T-cell (primary cell): Measurements from ENCODE around the gene METRN. TPM values are rescaled to one million over a fixed set of nuclear protein-coding genes. Genes with fewer than 3 reads are reported as not detected.
A peak's percentile ranks its signal among the peaks of the same experiment; 100 is the strongest.

Source experiments
- ATAC-seq, 4 experiments: fragments of 200-7000 bp in 3 of 4; fragments of 150-1000 bp in 1 of 4; cut with Tn5 transposase; replicated peaks in 1 of 4; 1 replicate in 3 of 4; 2 replicates in 1 of 4; pipeline ENCODE4 v1.10.0; 2021; ENCODE audit warnings: moderate library complexity in 3 of 4, mild to moderate bottlenecking in 2 of 4, moderate number of reproducible peaks in 1 of 4
- CTCF ChIA-PET, 2 donors: fragments of 300-600 bp; sonication (Branson Sonifier 250); formaldehyde crosslinking; loops; one replicate each; lab custom pipeline; 2022; ENCODE audit warnings: antibody characterized with exemption in 2 of 2; lab: Charles Lee
- POLR2A ChIA-PET, 2 donors: fragments of 300-600 bp; sonication (Branson Sonifier 250); formaldehyde crosslinking; loops; one replicate each; lab custom pipeline; 2022; ENCODE audit warnings: antibody characterized with exemption in 2 of 2; lab: Charles Lee
- DNase-seq, 35 experiments: peaks; one replicate each; pipeline versions ENCODE4 v3.0.0 to v3.0.0-alpha.2; 2013 to 2023
- H3K27ac ChIP-seq: one replicate; pipeline ENCODE4 v1.5.1; 2013; ENCODE audit warnings: low read length
- H3K27me3 ChIP-seq, 2 experiments: replicated peaks in 1 of 2; 1 replicate in 1 of 2; 2 replicates in 1 of 2; pipeline versions ENCODE4 v1.6.1 to v1.7.0; 2013; ENCODE audit warnings: low read length in 1 of 2, mixed read lengths in 1 of 2; ENCODE audit not compliant: control insufficient read depth in 2 of 2, insufficient read depth in 2 of 2; ENCODE audit errors: extremely low read depth in 1 of 2
- H3K36me3 ChIP-seq, 2 donors: 1 replicate in 1 of 2; 2 replicates in 1 of 2; pipeline versions ENCODE4 v1.6.1 to v1.7.0; 2013; ENCODE audit warnings: low read length in 1 of 2; ENCODE audit not compliant: control insufficient read depth in 2 of 2, insufficient read depth in 1 of 2; ENCODE audit errors: extremely low read depth in 1 of 2
- H3K4me1 ChIP-seq, 2 experiments: 1 replicate in 1 of 2; 2 replicates in 1 of 2; pipeline versions ENCODE4 v1.6.1 to v1.7.0; 2013; ENCODE audit warnings: low read length in 2 of 2, mixed read lengths in 1 of 2; ENCODE audit not compliant: insufficient read depth in 2 of 2, control insufficient read depth in 1 of 2; ENCODE audit errors: extremely low read depth in 1 of 2
- H3K4me3 ChIP-seq, 2 donors: 1 replicate in 1 of 2; 2 replicates in 1 of 2; pipeline versions ENCODE4 v1.5.1 to v1.7.0; 2013; ENCODE audit warnings: mild to moderate bottlenecking in 2 of 2, low read length in 1 of 2, moderate library complexity in 1 of 2; ENCODE audit not compliant: control insufficient read depth in 1 of 2; ENCODE audit errors: extremely low read depth in 1 of 2
- H3K9me3 ChIP-seq: 2 replicates; pipeline ENCODE4 v1.7.0; 2013
- H3K27ac Mint-ChIP-seq, 2 donors: one replicate each; pipeline ENCODE4 v1.8.0; 2020 to 2021; ENCODE audit warnings: mild to moderate bottlenecking in 2 of 2, mixed read lengths in 2 of 2
- H3K27me3 Mint-ChIP-seq, 2 donors: one replicate each; pipeline ENCODE4 v1.8.0; 2021 to 2022; ENCODE audit warnings: mixed read lengths in 2 of 2
- H3K36me3 Mint-ChIP-seq: one replicate; pipeline ENCODE4 v1.8.0; 2021; ENCODE audit warnings: mixed read lengths
- H3K4me1 Mint-ChIP-seq, 3 donors: one replicate each; pipeline ENCODE4 v1.8.0; 2020 to 2022; ENCODE audit warnings: mixed read lengths in 3 of 3, mild to moderate bottlenecking in 1 of 3
- H3K4me3 Mint-ChIP-seq, 3 donors: one replicate each; pipeline ENCODE4 v1.8.0; 2020 to 2022; ENCODE audit warnings: mild to moderate bottlenecking in 3 of 3, mixed read lengths in 3 of 3, moderate library complexity in 3 of 3
- H3K9me3 Mint-ChIP-seq, 3 donors: one replicate each; pipeline ENCODE4 v1.8.0; 2020 to 2022; ENCODE audit warnings: mixed read lengths in 3 of 3
- WGBS: methylation state at CpG from one replicate; pipeline ENCODE4 v1.1.5; 2013; ENCODE audit warnings: missing lambda C conversion rate; ENCODE audit not compliant: insufficient coverage; 5-methylcytosine and 5-hydroxymethylcytosine counted together
- total RNA-seq, 35 experiments: library from RNA in 6 of 35; stranded (reverse) in 6 of 35; fragments of 120-200 nt in 1 of 35; gene quantifications; one replicate each; pipeline versions ENCODE4 v1.2.1 to v1.2.4 and lab custom pipeline; 2013 to 2026

The METRN gene
- total RNA-seq, 5 donors from 2014 or later (not counting 1 experiment from before 2014, with no cell fraction given) = 4.2 to 18.2 (median 12.0) TPM

DNA sequence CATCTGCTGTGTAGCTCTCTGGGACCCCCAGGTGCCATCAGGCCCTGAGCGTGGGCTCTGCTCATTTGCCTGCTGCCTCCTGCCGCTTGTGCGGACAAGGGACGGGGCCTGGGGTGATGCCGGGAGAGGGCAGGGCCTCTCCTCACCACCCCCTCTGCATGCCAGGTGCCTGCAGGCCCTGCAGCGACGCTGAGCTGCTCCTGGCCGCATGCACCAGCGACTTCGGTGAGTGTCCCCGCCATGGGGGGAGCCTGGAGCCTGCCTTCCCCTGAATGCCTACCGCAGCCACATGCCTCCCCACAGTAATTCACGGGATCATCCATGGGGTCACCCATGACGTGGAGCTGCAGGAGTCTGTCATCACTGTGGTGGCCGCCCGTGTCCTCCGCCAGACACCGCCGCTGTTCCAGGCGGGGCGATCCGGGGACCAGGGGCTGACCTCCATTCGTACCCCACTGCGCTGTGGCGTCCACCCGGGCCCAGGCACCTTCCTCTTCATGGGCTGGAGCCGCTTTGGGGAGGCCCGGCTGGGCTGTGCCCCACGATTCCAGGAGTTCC is 1.9 kb downstream of the METRN start:
- H3K4me3 ChIP-seq = no peak overlapping the region
- Mint-ChIP-seq H3K27me3 (peaks cover 7 to 8% of the 10 kb centered on the region in 2 donors), H3K9me3 (no peaks in the 10 kb centered on the region), H3K4me3 (peak overlapping the region; percentile 47 to 68 (median 50)), H3K36me3 (no peaks in the 10 kb centered on the region), H3K27ac (no peak overlapping the region), H3K4me1 (peaks cover 19 to 30% (median 21%) of the 10 kb centered on the region in 3 donors)
- H3K4me1 ChIP-seq = peaks cover 5 to 53% of the 10 kb centered on the region in 2 experiments
- H3K27me3 ChIP-seq = peaks cover 0 to 35% of the 10 kb centered on the region in 2 experiments
- ChIA-PET CTCF (no interaction called here), POLR2A (no interaction called here)
- no peak overlapping the region for H3K27ac ChIP-seq
- DNase-seq = no peak
- no peak for ATAC-seq
- 99% methylated on average over 20 of the region's 29 CpGs for WGBS
- no peaks in the 10 kb centered on the region for H3K36me3 ChIP-seq
- no peaks in the 10 kb centered on the region for H3K9me3 ChIP-seq

DNA sequence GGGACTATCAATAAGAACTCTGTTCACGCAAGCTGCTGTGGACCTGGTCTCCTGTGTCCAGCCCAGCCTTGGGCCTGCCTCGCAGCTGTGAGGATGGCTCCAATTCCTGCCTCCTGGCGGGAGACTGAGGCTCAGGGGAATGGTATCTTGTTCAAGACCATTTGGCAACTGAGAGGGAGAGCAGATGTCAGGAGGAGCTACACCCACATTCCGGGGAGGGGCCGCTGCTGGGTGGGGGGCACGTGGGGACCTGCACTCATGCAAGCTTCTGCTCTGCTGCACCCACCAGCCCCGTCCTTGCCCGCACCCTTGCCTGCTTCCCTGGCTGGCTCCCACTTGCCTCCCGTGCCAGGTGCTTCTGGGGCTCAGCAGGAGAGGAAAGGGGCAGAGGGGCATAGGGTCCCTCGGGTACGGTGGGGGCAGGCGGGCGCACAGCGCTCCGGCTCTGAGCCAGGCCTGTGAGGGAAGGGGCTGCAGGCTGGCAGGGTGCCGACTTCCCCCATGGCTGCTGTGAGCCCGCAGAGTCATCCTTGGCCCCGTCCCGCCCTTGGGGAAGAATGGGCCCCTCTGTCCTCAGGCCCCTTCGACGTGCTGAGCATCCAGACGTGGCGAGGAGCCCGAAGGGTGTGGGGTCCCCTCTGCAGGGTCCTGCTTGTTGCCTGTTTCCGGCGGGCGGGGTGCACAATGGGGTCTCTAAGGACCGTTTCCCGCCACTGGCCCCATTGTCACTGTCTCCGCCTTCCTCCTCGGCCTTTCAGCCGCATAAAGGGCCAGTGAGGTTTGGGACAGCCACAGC is 2.7 kb downstream of the METRN start:
- Histone ChIP-seq H3K27me3 (peaks cover 0 to 32% of the 10 kb centered on the region in 2 experiments), H3K27ac (no peak overlapping the region), H3K9me3 (no peaks in the 10 kb centered on the region), H3K4me3 (no peak overlapping the region), H3K36me3 (no peaks in the 10 kb centered on the region), H3K4me1 (peaks cover 5 to 58% of the 10 kb centered on the region in 2 experiments)
- H3K27ac Mint-ChIP-seq = no peak overlapping the region
- ATAC-seq = no peak
- POLR2A ChIA-PET = no interaction called here
- no peaks in the 10 kb centered on the region for H3K36me3 Mint-ChIP-seq
- H3K4me3 Mint-ChIP-seq = peak overlapping the region in 1 of 3 donors; percentile 83
- CTCF ChIA-PET = no interaction called here
- H3K4me1 Mint-ChIP-seq = peaks cover 19 to 33% (median 23%) of the 10 kb centered on the region in 3 donors
- peaks cover 6 to 8% of the 10 kb centered on the region in 2 donors for H3K27me3 Mint-ChIP-seq
- DNase-seq = no peak
- WGBS = 91% methylated on average over 27 of the region's 32 CpGs
- no peaks in the 10 kb centered on the region for H3K9me3 Mint-ChIP-seq

DNA sequence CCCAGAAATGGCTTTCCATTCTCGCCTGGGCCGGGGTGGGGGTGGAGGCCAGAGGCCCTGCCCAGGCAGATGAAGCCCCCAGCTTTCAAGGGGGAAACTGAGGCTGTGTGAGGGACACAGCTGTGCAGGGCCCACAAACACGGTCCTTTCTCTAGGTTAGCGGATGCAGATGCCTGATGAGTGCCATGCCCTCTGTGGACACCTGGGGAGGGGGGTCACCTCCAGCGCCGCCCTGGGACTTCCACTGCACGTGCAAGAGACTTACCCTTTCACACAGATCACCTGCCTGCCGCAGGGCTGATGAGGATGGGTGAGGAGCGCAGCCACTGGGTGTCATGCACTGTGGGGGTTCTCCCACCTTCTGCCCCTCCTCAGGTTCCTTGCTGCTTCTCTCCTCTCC is 3.5 kb downstream of the METRN start:
- Histone ChIP-seq H3K27ac (no peak overlapping the region), H3K36me3 (no peaks in the 10 kb centered on the region), H3K4me1 (peaks cover 5 to 66% of the 10 kb centered on the region in 2 experiments), H3K4me3 (no peak overlapping the region), H3K27me3 (peaks cover 0 to 32% of the 10 kb centered on the region in 2 experiments), H3K9me3 (no peaks in the 10 kb centered on the region)
- H3K4me3 Mint-ChIP-seq = peak overlapping the region in 1 of 3 donors; percentile 83
- ChIA-PET POLR2A (no interaction called here), CTCF (no interaction called here)
- 94% methylated on average over 3 of the region's 9 CpGs for WGBS
- peaks cover 3 to 4% of the 10 kb centered on the region in 2 donors for H3K27me3 Mint-ChIP-seq
- no peaks in the 10 kb centered on the region for H3K36me3 Mint-ChIP-seq
- H3K27ac Mint-ChIP-seq = no peak overlapping the region
- ATAC-seq (no peak), DNase-seq (no peak)
- no peaks in the 10 kb centered on the region for H3K9me3 Mint-ChIP-seq
- H3K4me1 Mint-ChIP-seq = peaks cover 20 to 33% (median 27%) of the 10 kb centered on the region in 3 donors

DNA sequence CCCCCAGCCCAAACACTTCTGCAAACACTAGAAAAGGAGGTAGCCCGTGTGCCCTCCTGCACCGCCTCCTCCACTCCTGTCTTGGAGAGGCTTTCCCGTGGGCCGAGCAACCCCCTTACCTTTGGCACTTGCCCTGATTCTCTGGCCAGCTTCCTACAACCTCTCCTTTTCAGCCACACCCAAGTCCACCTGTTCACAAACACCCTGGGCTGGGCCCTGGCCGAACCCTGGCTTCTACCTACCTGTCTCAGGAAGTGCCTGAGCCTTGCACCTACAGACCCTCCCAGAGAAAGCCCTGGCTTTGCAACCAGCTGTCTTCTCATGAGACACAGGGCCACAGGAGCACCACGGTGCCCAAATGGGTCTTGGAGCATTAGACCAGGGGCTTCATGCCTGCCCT is 4.0 kb downstream of the METRN start:
- Mint-ChIP-seq H3K4me3 (peak overlapping the region in 2 of 3 donors; percentile 52 to 83), H3K4me1 (peaks cover 21 to 32% (median 27%) of the 10 kb centered on the region in 3 donors), H3K9me3 (no peaks in the 10 kb centered on the region), H3K27ac (peak overlapping the region in 1 of 2 donors; percentile 56), H3K36me3 (no peaks in the 10 kb centered on the region), H3K27me3 (peaks cover 3 to 4% of the 10 kb centered on the region in 2 donors)
- Histone ChIP-seq H3K27me3 (peaks cover 0 to 28% of the 10 kb centered on the region in 2 experiments), H3K4me1 (peaks cover 5 to 68% of the 10 kb centered on the region in 2 experiments), H3K4me3 (no peak overlapping the region), H3K27ac (no peak overlapping the region), H3K9me3 (no peaks in the 10 kb centered on the region), H3K36me3 (no peaks in the 10 kb centered on the region)
- 84% methylated on average over 4 of the region's 6 CpGs for WGBS
- ChIA-PET CTCF (interaction anchor here in 1 of 2 donors (0.6 kb wide), 1 partner anchor 11 kb away, joined by 4 read pairs; no protein-coding TSS in a partner anchor), POLR2A (no interaction called here)
- DNase-seq = no peak
- no peak for ATAC-seq

DNA sequence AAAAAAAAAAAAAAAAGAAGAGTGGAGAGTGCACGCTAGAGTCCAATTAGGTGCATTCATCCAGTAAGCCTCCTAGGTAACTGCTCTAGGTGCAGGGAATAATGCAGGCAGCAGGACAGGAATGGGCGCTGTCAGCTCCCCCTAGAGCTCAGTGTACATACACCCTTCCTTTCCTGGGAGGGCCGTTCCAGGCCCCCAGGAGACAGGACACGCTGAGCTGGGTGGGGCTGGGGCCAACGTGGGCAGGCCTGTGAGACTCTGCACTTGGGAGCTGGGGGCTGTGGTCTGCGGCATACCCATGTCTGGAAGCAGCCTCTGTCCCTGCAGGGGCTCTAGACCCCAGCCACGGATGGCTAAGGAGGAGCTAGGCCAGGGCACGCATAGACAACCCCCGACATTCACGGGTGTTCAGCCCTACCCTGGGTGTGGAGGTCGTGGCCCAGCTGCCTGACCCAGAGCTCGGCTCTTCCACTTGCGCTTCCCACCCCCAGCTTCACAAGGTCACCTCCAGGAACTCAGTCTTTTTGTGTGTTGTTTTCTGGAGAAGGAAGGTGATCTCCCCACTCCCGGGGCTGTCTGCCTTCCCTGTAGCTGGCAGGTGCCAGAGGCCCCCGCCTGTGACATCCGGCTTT is 5.0 kb downstream of the METRN start:
- no peaks in the 10 kb centered on the region for H3K36me3 ChIP-seq
- Mint-ChIP-seq H3K27me3 (peaks cover 3 to 4% of the 10 kb centered on the region in 2 donors), H3K27ac (peak overlapping the region; percentile 57 to 80), H3K9me3 (no peaks in the 10 kb centered on the region), H3K4me1 (peaks cover 21 to 29% (median 27%) of the 10 kb centered on the region in 3 donors), H3K36me3 (no peaks in the 10 kb centered on the region), H3K4me3 (peak overlapping the region; percentile 78 to 83 (median 79))
- CTCF ChIA-PET = interaction anchor here in 1 of 2 donors (0.6 to 2.0 kb wide), 3 partner anchors 8 to 367 kb away, joined by 3 to 6 read pairs (median 5); partner anchors contain the start of gene AXIN1
- peak overlapping the region; percentile 57 for H3K27ac ChIP-seq
- WGBS = 13% methylated on average over 5 of the region's 16 CpGs
- peaks cover 0 to 20% of the 10 kb centered on the region in 2 experiments for H3K27me3 ChIP-seq
- peaks cover 5 to 60% of the 10 kb centered on the region in 2 experiments for H3K4me1 ChIP-seq
- H3K4me3 ChIP-seq = peak overlapping the region; percentile 55 to 70
- ATAC-seq = peak in 3 of 4 experiments; percentile 2 to 7 (median 5)
- DNase-seq = peak in 1 of 35 experiments; percentile 33
- H3K9me3 ChIP-seq = no peaks in the 10 kb centered on the region
- POLR2A ChIA-PET = no interaction called here
